Liver (tissue), 3 donors: ENCODE results near the gene NOP58.

Source experiments
- CTCF ChIP-seq: fragments of 150-350 bp; IDR thresholded peaks from 2 replicates; pipeline ENCODE4 v1.5.1; 2017; ENCODE audit warnings: improper control_type of control experiment, low read depth, low read length; ENCODE audit not compliant: missing input control
- GABPA ChIP-seq, 2 donors: IDR thresholded peaks in 1 of 2; conservative IDR thresholded peaks in 1 of 2; 2 replicates each; pipeline ENCODE4 v1.6.1; 2016; ENCODE audit warnings: antibody characterized with exemption in 2 of 2, mild to moderate bottlenecking in 1 of 2, moderate library complexity in 1 of 2
- HNF4A ChIP-seq, 2 donors: conservative IDR thresholded peaks; 2 replicates each; pipeline ENCODE4 v1.6.1; 2016; ENCODE audit warnings: antibody characterized with exemption in 2 of 2, mild to moderate bottlenecking in 2 of 2
- RAD21 ChIP-seq, 2 donors: IDR thresholded peaks; 2 replicates each; pipeline ENCODE4 v1.6.1; 2016; ENCODE audit warnings: antibody characterized with exemption in 2 of 2, mild to moderate bottlenecking in 2 of 2
- SP1 ChIP-seq: IDR thresholded peaks from 2 replicates; pipeline ENCODE4 v1.6.1; 2018; ENCODE audit warnings: antibody characterized with exemption, mild to moderate bottlenecking
- TAF1 ChIP-seq: conservative IDR thresholded peaks from 2 replicates; pipeline ENCODE4 v1.6.1; 2016; ENCODE audit warnings: antibody characterized with exemption, mild to moderate bottlenecking
- YY1 ChIP-seq: IDR thresholded peaks from 2 replicates; pipeline ENCODE4 v1.6.1; 2016; ENCODE audit warnings: antibody characterized with exemption, mild to moderate bottlenecking
- TF ChIP-seq, protein P1 (sequence below): IDR thresholded peaks from 2 replicates; pipeline ENCODE4 v1.6.1; 2016; ENCODE audit warnings: antibody characterized with exemption
- TF ChIP-seq, protein P2 (sequence below): IDR thresholded peaks from 2 replicates; pipeline ENCODE4 v1.6.1; 2016; ENCODE audit warnings: antibody characterized with exemption
- TF ChIP-seq, protein P3 (sequence below): IDR thresholded peaks from 2 replicates; pipeline ENCODE4 v1.6.1; 2016; ENCODE audit warnings: antibody characterized with exemption
- TF ChIP-seq, protein P4 (sequence below): IDR thresholded peaks from 2 replicates; pipeline ENCODE4 v1.6.1; 2016; ENCODE audit warnings: antibody characterized with exemption, mild to moderate bottlenecking
- donor health status: healthy.
- donor health status: healthy.

DNA sequence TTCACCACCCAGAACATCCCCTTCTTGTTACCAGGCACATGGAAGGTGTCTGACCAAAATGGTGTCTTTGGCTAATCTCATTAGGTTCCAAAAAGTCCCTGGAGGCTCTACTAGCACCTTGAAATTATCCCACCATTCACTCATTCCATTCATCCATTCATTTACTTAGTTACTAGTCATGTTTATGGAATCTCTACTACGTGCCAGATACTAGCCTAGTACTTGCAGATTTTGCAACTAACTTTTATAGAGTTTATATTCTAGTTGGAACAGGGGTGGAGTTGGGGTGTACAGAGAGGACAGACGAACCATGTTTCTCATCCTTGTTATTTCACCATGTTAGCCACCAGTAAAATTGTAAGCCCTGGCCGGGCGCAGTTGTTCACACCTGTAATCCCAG, 4.0 kb upstream of the NOP58 start:
- TF ChIP-seq CTCF (no peak), SP1 (no peak), RAD21 (IDR thresholded peaks at IDR 0.05) (no peak), HNF4A (conservative IDR thresholded peaks at IDR 0.05) (no peak), YY1 (no peak), TAF1 (no peak), GABPA (IDR thresholded peaks at IDR 0.05 in 1 of 2, conservative IDR thresholded peaks at IDR 0.05 in 1 of 2) (no peak)
- TF ChIP-seq, protein P1, sequence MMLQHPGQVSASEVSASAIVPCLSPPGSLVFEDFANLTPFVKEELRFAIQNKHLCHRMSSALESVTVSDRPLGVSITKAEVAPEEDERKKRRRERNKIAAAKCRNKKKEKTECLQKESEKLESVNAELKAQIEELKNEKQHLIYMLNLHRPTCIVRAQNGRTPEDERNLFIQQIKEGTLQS = no peak
- TF ChIP-seq, protein P2, sequence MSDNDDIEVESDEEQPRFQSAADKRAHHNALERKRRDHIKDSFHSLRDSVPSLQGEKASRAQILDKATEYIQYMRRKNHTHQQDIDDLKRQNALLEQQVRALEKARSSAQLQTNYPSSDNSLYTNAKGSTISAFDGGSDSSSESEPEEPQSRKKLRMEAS = no peak
- TF ChIP-seq, protein P3, sequence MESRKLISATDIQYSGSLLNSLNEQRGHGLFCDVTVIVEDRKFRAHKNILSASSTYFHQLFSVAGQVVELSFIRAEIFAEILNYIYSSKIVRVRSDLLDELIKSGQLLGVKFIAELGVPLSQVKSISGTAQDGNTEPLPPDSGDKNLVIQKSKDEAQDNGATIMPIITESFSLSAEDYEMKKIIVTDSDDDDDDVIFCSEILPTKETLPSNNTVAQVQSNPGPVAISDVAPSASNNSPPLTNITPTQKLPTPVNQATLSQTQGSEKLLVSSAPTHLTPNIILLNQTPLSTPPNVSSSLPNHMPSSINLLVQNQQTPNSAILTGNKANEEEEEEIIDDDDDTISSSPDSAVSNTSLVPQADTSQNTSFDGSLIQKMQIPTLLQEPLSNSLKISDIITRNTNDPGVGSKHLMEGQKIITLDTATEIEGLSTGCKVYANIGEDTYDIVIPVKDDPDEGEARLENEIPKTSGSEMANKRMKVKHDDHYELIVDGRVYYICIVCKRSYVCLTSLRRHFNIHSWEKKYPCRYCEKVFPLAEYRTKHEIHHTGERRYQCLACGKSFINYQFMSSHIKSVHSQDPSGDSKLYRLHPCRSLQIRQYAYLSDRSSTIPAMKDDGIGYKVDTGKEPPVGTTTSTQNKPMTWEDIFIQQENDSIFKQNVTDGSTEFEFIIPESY = no peak
- TF ChIP-seq, protein P4, sequence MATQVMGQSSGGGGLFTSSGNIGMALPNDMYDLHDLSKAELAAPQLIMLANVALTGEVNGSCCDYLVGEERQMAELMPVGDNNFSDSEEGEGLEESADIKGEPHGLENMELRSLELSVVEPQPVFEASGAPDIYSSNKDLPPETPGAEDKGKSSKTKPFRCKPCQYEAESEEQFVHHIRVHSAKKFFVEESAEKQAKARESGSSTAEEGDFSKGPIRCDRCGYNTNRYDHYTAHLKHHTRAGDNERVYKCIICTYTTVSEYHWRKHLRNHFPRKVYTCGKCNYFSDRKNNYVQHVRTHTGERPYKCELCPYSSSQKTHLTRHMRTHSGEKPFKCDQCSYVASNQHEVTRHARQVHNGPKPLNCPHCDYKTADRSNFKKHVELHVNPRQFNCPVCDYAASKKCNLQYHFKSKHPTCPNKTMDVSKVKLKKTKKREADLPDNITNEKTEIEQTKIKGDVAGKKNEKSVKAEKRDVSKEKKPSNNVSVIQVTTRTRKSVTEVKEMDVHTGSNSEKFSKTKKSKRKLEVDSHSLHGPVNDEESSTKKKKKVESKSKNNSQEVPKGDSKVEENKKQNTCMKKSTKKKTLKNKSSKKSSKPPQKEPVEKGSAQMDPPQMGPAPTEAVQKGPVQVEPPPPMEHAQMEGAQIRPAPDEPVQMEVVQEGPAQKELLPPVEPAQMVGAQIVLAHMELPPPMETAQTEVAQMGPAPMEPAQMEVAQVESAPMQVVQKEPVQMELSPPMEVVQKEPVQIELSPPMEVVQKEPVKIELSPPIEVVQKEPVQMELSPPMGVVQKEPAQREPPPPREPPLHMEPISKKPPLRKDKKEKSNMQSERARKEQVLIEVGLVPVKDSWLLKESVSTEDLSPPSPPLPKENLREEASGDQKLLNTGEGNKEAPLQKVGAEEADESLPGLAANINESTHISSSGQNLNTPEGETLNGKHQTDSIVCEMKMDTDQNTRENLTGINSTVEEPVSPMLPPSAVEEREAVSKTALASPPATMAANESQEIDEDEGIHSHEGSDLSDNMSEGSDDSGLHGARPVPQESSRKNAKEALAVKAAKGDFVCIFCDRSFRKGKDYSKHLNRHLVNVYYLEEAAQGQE = no peak
